NCI-H2196 (cell line): ENCODE data around the gene ACP3.

Source experiments
- DNase-seq: peaks from one replicate; lab custom pipeline; 2025; ENCODE audit not compliant: unreplicated experiment; lab: John Stamatoyannopoulos, UW

The ACP3 gene

GRCh38 chr3:132405609-132406299 is 88.5 kb downstream of the ACP3 start:
- DNase-seq, result no peak

GRCh38 chr3:132406587-132406986 is 89.4 kb downstream of the ACP3 start:
- DNase-seq, result no peak

GRCh38 chr3:132407025-132407424 is 89.8 kb downstream of the ACP3 start:
- DNase-seq, result no peak
